ENCODE data around the gene SLC2A11.
"Not testable (repeated sequence)": the region's sequence is repeated elsewhere in the genome, so short reads cannot be mapped to it uniquely, and the experiment has no call there.

The SLC2A11 gene

GRCh38 chr22:23903328-23903971 lies 45.8 kb downstream of the SLC2A11 start:
- Histone ChIP-seq H3K9ac (ENCODE audit: insufficient read length, low read depth) (no peak overlapping the region), H3K9me3 (ENCODE audit: insufficient read depth, low read length) (0 out of 2 replicates have a peak, but pooled peaks cover 4% of the 10 kb centered on the region), H3K27me3 (ENCODE audit: insufficient read depth, insufficient read length) (peaks cover 2% of the 10 kb centered on the region), H3K36me3 (ENCODE audit: insufficient read depth, insufficient read length, low read length) (no peaks in the 10 kb centered on the region), H3K4me3 (ENCODE audit: insufficient read length, low read depth) (no peak overlapping the region), H3K4me1 (ENCODE audit: insufficient read depth, insufficient read length) (no peaks in the 10 kb centered on the region)
- DNase-seq (ENCODE audit: low read depth, low spot score), result no peak
- TF ChIP-seq SUZ12 (IDR thresholded peaks at IDR 0.05; ENCODE audit: extremely low read depth, insufficient read depth, insufficient read length) (no peak), ZNF274 (IDR thresholded peaks at IDR 0.05; ENCODE audit: low read depth, low read length) (no peak), YY1 (IDR thresholded peaks at IDR 0.05; ENCODE audit: insufficient read depth, insufficient read length) (no peak)

GRCh38 chr22:23904573-23905254 lies 47.0 kb downstream of the SLC2A11 start:
- TF ChIP-seq ZNF274 (IDR thresholded peaks at IDR 0.05; ENCODE audit: low read depth, low read length) (no peak), SUZ12 (IDR thresholded peaks at IDR 0.05; ENCODE audit: extremely low read depth, insufficient read depth, insufficient read length) (no peak), YY1 (IDR thresholded peaks at IDR 0.05; ENCODE audit: insufficient read depth, insufficient read length) (no peak)
- DNase-seq (ENCODE audit: low read depth, low spot score), result no peak

GRCh38 chr22:23906641-23907040 lies 49.0 kb downstream of the SLC2A11 start:
- Histone ChIP-seq H3K4me3 (ENCODE audit: insufficient read length, low read depth) (no peak overlapping the region), H3K9ac (ENCODE audit: insufficient read length, low read depth) (no peak overlapping the region), H3K4me1 (ENCODE audit: insufficient read depth, insufficient read length) (no peaks in the 10 kb centered on the region), H3K27me3 (ENCODE audit: insufficient read depth, insufficient read length) (peaks cover 2% of the 10 kb centered on the region), H3K9me3 (ENCODE audit: insufficient read depth, low read length) (0 out of 2 replicates have a peak, but pooled peaks cover 2% of the 10 kb centered on the region), H3K36me3 (ENCODE audit: insufficient read depth, insufficient read length, low read length) (no peaks in the 10 kb centered on the region)
- no peak for DNase-seq (ENCODE audit: low read depth, low spot score)
- TF ChIP-seq SUZ12 (IDR thresholded peaks at IDR 0.05; ENCODE audit: extremely low read depth, insufficient read depth, insufficient read length) (no peak), YY1 (IDR thresholded peaks at IDR 0.05; ENCODE audit: insufficient read depth, insufficient read length) (no peak), ZNF274 (IDR thresholded peaks at IDR 0.05; ENCODE audit: low read depth, low read length) (no peak)

More at GRCh38 chr22:23904573-23905254, 47.0 kb downstream of the SLC2A11 start:
- Histone ChIP-seq H3K36me3 (ENCODE audit: insufficient read depth, insufficient read length, low read length) (no peaks in the 10 kb centered on the region), H3K9me3 (ENCODE audit: insufficient read depth, low read length) (0 out of 2 replicates have a peak, but pooled peaks cover 4% of the 10 kb centered on the region), H3K4me3 (ENCODE audit: insufficient read length, low read depth) (no peak overlapping the region), H3K27me3 (ENCODE audit: insufficient read depth, insufficient read length) (peaks cover 2% of the 10 kb centered on the region), H3K9ac (ENCODE audit: insufficient read length, low read depth) (no peak overlapping the region), H3K4me1 (ENCODE audit: insufficient read depth, insufficient read length) (no peaks in the 10 kb centered on the region)

- DNase-seq (ENCODE audit: low read depth, low spot score); H3K4me3 ChIP-seq (ENCODE audit: insufficient read length, low read depth); H3K27me3 ChIP-seq (ENCODE audit: insufficient read depth, insufficient read length); H3K4me1 ChIP-seq (ENCODE audit: insufficient read depth, insufficient read length); H3K9ac ChIP-seq (ENCODE audit: insufficient read length, low read depth); H3K9me3 ChIP-seq (ENCODE audit: insufficient read depth, low read length); H3K36me3 ChIP-seq (ENCODE audit: insufficient read depth, insufficient read length, low read length): not testable (repeated sequence)
Measured at GRCh38 chr22:23907423-23907822, 49.7 kb downstream of the SLC2A11 start.

- no peak for TF ChIP-seq SUZ12 (IDR thresholded peaks at IDR 0.05; ENCODE audit: extremely low read depth, insufficient read depth, insufficient read length)
- TF ChIP-seq ZNF274 (IDR thresholded peaks at IDR 0.05; ENCODE audit: low read depth, low read length), result no peak
- TF ChIP-seq YY1 (IDR thresholded peaks at IDR 0.05; ENCODE audit: insufficient read depth, insufficient read length), result no peak
- no peaks in the 10 kb centered on the region for H3K36me3 ChIP-seq (ENCODE audit: insufficient read depth, insufficient read length, low read length)
- no peak overlapping the region for H3K4me3 ChIP-seq (ENCODE audit: insufficient read length, low read depth)
- H3K9ac ChIP-seq (ENCODE audit: insufficient read length, low read depth), result no peak overlapping the region
- H3K27me3 ChIP-seq (ENCODE audit: insufficient read depth, insufficient read length), result peaks cover 2% of the 10 kb centered on the region
- DNase-seq (ENCODE audit: low read depth, low spot score), result no peak
- no peaks in the 10 kb centered on the region for H3K4me1 ChIP-seq (ENCODE audit: insufficient read depth, insufficient read length)
- peaks cover 20% of the 10 kb centered on the region for H3K9me3 ChIP-seq (ENCODE audit: insufficient read depth, low read length)
Measured at GRCh38 chr22:23908587-23909205, 51.0 kb downstream of the SLC2A11 start.

- Histone ChIP-seq H3K36me3 (ENCODE audit: insufficient read depth, insufficient read length, low read length) (no peaks in the 10 kb centered on the region), H3K27me3 (ENCODE audit: insufficient read depth, insufficient read length) (peaks cover 2% of the 10 kb centered on the region), H3K9me3 (ENCODE audit: insufficient read depth, low read length) (peaks cover 20% of the 10 kb centered on the region), H3K9ac (ENCODE audit: insufficient read length, low read depth) (no peak overlapping the region), H3K4me3 (ENCODE audit: insufficient read length, low read depth) (no peak overlapping the region), H3K4me1 (ENCODE audit: insufficient read depth, insufficient read length) (no peaks in the 10 kb centered on the region)
- DNase-seq (ENCODE audit: low read depth, low spot score), result no peak
- TF ChIP-seq SUZ12 (IDR thresholded peaks at IDR 0.05; ENCODE audit: extremely low read depth, insufficient read depth, insufficient read length) (no peak), YY1 (IDR thresholded peaks at IDR 0.05; ENCODE audit: insufficient read depth, insufficient read length) (no peak), ZNF274 (IDR thresholded peaks at IDR 0.05; ENCODE audit: low read depth, low read length) (no peak)
Measured at GRCh38 chr22:23909296-23909898, 51.7 kb downstream of the SLC2A11 start.
